GM12892 (cell line): ENCODE results near the gene ZBTB16.

Source experiments
- POLR2A ChIP-seq: IDR thresholded peaks from 2 replicates; pipeline ENCODE4 v1.6.1; 2011; ENCODE audit warnings: low read depth, low read length, control low read depth
- POLR2AphosphoS5 ChIP-seq: IDR thresholded peaks from 2 replicates; pipeline ENCODE4 v1.6.1; 2011; ENCODE audit warnings: low read depth, low read length, control low read depth
- TAF1 ChIP-seq: IDR thresholded peaks from 2 replicates; pipeline ENCODE4 v1.6.1; 2011; ENCODE audit warnings: low read depth, mild to moderate bottlenecking, control low read depth, low read length, borderline replicate concordance

DNA sequence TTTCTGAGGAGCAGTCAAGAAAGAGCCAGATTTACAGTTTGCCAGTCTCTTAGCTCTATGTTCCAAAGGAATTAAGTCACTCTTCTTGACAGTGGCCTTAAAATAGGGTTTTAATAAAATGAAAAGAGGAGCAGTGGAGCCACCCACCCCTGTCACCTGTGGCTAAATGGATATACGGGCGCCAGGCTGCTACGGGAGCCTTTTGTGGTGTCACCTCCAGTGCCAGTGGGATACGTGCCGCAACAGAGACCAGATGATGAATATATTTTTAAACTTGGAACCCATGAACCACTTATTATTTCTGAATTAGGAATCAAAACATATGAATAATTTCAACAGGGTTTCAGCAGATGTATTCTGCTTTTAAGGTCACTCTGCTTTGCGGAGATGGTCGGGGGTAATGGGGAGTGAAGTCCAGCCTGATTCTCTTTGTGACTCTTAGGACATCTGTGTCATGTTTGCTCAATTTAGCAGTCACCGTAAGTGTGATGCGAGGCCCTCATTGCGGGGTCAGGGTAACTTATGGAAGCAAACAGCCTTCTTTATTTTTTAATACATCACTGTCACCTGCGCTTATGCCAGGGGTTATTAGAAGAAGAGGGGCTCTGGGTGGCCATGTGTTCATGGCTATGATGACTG lies 64.3 kb downstream of the ZBTB16 start:
- no peak for TF ChIP-seq POLR2AphosphoS5
- TF ChIP-seq POLR2A = no peak
- TF ChIP-seq TAF1 = no peak
